Stimulated activated CD8-positive, alpha-beta memory T cell treated with anti-CD3 and anti-CD28 coated beads, Interleukin-2, amount 100 ng/mL, for 48 hours (primary cell): Measurements from ENCODE around the gene UGCG.
"Not testable (repeated sequence)": the region's sequence is repeated elsewhere in the genome, so short reads cannot be mapped to it uniquely, and the experiment has no call there.

ENCODE experiments used
- DNase-seq, 2 donors: peaks; one replicate each; pipeline ENCODE4 v3.0.0-alpha.2; 2020; ENCODE audit warnings: low read depth in 2 of 2

UGCG gene

DNA sequence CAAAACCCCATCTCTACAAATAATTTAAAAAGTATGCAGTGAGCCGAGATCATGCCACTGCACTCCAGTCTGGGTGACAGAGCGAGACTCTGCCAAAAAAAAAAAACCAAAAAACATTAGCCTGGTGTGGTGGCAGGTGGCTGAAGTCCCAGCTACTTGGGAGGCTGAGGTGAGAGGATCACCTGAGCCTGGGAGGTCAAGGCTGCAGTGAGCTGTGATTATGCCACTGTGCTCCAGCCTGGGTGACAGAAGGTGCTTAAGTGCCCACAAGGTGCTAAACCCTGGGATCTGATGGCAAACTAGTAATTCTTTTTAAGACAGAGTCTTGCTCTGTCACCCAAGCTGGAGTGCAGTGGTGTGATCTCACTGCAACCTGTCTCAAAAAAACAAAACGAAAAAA is 5.7 kb upstream of the UGCG start:
- DNase-seq = not testable (repeated sequence)

DNA sequence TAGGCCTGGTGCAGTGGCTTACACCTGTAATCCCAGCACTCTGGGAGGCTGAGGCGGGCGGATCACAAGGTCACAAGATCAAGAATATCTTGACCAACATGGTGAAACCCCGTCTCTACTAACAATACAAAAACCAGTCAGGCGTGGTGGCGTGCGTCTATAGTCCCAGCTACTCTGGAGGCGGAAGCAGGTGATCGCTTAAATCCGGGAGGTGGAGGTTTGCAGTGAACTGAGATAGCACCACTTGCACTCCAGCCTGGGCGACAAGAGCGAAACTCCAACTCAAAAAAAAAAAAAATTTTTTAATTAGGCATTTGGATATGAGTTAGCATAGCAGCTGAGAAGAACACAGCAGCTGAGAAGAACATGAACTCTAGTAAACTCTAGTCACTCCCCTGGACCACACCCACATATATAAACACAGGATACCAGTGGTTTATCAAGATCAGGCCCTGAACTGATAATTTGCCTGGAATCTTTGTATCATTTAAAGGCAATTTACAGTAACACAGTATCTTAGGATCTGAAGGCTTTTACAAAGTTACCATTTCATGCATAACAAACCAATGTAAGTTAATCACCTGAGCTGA is 4.6 kb upstream of the UGCG start:
- DNase-seq = no peak

DNA sequence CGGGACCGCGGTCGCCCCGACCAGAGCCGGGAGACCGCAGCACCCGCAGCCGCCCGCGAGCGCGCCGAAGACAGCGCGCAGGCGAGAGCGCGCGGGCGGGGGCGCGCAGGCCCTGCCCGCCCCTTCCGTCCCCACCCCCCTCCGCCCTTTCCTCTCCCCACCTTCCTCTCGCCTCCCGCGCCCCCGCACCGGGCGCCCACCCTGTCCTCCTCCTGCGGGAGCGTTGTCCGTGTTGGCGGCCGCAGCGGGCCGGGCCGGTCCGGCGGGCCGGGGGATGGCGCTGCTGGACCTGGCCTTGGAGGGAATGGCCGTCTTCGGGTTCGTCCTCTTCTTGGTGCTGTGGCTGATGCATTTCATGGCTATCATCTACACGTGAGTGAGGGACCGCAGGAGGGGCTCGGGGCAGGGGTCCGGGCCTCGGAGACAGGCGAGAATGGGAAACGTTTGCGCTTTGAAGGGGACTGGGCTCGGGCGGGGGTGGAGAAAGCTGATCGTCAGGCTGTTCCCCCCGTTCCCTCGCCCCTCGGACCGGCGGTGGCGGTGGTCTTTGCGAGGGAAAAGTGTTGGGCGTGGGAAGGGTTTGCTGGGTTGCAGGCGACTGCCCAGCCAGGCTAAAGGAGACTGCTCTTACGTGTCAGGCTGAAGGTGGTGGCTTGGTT is 457 bp downstream of the UGCG start:
- peak in 1 of 2 donors; percentile 8 for DNase-seq

DNA sequence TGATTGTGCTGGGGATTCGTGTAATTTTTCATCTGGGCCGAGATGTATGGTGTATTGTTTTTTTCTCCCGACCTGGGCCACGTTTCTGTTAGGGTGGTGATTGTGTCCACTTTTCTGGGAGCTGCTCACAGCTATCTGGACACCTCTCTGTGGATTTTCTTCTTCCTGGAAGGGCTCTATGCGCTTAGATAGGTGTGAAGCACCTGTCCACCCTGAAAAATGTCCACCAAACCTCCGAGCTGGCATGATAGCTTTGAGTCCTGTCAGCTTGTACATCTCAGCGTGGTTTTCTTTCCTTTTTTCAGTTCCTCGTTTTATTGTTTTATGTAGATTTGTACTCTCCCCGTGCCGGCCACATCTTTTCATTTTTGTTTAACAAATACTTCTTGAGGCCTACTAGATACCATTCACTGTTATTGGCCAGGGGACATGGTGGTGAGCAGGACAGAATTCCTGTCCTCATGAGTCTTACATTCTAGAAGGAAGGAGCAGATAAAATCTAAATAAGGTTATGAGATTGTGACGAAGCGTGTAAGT is 1.1 kb downstream of the UGCG start:
- DNase-seq = no peak

DNA sequence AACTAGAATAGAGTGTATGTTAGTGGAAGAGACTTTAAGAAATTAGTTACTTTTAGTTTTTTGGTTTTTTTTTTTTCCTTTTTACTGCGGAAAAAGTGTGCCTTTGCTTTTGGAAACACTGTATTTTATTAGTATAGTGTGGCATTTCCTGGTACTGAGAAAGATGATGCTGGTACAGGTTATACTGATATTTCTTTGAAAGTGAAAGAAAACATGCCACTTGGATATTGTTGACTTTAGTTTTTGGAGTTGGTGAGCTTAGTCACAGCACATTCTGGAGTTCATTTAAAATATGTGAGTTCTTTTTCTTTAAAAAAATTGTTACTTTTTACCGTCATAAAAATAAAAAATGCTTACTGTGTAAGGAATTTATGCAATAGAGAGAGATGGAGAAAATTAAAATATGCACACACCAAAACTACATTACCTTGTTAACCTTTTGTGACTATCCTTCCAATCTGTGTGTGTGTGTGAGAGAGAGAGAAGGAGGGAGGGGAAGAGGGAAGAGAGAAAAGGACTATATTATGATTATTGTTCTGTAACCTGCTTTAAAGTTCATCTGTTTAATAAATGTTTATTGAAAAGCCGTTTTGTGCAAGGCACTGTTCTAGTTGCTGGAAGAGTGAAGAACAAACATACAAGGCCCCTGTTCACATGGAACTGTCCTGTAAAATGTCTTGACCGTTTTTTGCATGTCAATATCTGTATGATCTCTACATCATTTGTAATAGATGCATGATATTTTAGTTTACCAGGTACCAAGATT is 1.9 kb downstream of the UGCG start:
- DNase-seq = no peak

DNA sequence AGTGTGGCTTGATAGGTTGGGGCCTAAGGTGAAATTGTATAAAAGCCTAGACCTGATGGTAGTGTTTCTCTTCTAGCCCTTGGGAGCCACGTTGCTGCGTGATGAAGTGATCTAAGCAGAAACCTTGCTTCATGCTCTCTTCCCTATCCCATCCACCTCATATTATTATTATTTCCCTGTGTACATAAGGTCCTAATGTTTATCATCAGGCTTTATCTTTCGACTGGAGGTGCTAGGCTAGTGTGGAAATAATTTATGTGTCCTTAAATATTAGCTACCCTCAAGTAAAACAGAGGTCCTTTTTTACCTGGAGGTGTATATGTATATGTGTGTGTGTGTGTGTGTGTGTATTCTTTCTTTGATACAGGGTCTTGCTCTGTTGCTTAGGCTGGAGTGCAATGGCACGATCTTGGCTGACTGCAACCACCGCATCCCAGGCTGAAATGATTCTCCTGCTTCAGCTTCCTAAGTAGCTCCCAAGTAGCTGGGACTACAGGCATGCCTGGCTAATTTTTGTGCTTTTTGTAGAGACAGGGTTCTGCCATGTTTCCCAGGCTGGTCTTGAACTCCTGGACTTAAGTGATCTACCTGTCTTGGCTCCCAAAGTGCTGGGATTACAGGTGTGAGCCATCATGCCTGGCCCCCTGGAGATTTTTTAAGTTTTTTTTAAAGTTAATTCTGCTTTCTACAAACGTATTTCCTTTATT is 3.7 kb downstream of the UGCG start:
- DNase-seq = no peak

DNA sequence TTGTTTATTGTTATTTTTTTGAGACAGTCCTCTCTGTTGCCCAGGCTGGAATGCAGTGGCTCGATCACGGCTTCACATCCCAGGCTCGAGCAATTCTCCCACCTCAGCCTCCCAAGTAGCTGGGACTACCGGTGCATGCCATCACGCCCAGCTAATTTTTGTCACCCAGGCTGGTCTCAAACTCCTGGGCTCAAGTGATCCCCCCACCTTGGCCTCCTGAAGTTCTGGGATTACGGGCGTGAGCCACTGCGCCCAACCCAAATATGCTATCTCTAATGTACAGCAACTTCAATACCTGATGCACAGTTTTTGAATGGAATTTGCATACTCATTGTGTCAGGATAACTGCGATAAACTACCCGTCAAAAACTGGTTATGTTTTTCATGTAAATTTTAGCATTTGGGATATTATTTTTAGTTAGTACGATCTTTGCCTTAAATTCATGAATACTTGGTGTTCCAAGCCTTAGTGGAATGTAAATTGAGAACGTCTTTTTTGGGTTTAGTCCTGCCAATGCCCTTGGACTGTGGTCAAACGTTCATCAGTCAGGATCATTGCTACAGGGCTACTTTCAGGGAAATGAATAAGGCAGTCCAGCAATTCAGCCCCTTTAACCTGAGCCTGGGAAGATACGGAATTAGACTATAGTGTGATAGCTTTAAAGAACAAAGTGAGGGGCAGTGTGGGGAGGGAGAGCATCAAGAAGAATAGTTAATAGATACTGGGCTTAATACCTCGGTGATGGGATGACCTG is 4.4 kb downstream of the UGCG start:
- DNase-seq = no peak

DNA sequence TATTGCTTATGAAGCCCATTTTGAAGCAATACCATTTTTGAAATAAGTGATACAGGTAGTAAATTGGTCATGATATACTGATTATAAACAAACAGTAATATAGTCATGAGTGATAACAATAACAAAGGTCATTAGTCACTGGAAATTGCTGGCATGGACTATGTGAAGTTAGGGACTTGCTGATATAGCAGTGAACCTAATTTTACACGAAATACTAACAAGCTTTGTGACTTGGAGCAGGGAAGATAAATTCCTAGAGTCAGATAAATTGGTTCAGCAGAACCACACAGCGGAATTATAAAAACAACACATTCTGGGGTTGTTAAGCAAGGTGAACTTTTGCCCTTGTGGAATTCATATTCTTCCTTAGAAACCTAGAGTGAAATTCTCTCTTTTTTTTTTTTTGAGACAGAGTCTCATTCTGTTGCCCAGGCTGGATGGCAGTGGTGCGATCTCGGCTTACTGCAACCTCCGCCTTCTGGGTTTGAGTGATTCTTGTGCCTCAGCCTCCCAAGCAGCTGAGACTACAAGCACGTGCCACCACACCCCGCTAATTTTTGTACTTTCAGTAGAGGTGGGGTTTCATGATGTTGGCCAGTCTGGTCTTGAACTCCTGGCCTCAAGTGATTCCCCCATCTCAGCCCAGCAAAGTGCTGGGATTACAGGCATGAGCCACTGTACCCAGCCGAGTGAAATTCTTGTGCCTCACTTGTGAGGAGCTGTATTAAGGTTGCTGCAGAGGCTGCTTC is 6.0 kb downstream of the UGCG start:
- no peak for DNase-seq

DNA sequence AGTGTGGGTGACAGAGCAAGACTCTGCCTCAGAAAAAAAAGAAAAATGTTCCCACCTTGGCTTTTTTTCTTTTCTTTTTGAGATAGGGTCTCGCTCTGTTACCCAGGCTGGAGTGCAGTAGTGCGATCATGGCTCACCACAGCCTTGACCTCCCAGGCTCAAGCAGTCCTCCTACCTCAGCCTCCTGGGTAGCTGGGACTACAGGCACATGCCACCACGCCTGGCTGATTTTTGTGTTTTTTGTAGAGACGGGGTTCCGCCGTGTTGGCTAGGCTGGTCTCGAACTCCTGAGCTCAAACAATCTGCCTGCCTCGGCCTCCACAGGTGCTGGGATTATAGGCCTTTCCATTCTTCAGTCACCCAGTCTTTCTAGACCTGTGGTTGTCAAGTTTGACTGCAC is 6.9 kb downstream of the UGCG start:
- DNase-seq = not testable (repeated sequence)

DNA sequence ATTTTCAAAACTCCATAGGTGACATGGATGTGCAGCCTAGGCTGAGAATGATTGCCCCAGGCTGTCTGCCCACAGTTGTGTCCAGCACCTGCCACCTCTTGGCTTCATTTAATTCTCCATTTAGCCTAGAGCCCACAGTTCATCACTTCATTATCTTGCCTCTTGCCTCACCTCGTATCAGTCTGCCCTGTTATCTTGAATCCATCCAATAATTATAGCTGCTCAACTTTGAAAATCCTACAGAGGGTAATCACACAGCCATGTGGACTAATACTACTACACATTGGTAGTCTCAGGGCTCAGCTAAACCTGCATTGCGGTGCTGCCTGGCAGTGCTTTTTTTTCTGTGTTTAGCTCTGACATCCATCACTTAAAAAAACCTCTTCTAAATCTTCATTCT is 7.4 kb downstream of the UGCG start:
- no peak for DNase-seq

DNA sequence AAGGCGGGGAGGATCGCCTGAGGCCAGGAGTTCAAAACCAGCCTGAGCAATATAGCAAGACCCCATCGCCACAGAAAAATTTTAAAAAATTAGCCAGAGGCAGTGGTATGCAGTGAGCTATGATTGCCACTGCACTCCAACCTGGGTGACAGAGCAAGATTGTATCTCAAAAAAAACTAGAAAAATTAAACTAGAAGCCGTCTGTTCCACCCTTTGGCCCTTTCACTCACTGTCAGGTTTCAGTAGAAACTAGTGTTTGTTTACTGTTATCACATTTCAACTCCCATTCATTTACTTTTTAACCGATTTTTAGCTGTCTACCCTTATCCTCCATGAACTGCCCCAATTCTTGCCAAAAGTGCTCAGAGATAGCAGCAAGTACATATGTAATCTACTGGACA is 8.3 kb downstream of the UGCG start:
- DNase-seq = no peak

DNA sequence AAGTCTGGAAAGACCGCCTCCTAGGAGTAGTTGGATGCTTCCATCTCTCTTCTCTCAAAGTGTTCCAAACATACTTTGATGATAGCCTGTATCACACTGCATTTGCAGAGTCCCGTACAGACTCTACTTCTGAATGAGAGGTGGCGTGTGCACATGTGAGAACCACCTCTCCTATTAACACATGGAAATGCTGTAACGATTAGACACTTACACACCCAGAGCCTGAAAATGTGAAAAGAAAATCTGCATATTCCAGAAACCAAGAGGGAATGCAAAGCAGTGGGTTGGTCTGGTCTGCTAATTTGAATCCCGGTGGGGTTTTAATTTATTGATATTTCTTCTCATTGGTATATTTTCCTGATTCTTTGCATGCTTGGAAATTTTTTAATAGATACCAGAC is 10.5 kb downstream of the UGCG start:
- no peak for DNase-seq

DNA sequence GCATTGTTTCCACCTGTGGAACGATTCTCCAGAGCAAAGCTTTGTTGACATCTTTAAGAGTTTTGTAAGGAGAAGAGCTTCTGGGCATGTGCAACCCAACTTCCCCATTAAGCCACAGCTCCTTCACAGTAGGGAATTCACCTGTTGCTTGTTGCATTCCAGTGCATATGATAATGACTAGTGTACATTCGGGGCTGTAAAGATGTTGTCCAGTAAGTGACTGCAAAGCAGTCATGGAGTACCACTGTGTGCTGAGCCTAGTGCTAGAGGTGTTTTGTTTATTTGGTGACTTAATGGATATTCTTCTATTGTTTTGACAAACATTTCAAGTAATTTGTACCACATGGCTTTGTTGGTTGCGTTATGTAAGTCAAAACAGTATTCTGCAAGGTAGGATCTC is 12.8 kb downstream of the UGCG start:
- no peak for DNase-seq

DNA sequence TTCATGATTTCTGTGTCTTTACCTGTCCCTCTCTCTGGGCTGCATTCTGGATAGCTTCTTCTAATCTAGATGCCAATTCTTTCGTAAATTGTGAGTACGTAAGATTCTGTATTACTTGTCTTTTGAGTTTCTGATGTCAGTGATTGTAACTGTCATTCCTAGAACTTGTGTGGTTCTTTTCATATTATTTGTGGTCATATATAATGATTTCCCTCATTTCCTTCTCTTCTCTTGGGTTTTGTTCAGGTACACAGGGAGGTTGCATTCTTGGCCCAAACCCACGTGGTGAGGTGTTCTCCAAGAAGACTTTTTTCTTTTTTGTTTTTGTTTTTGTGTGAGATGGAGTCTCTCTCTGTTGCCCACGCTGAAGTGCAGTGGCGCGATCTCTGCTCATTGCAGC is 13.8 kb downstream of the UGCG start:
- no peak for DNase-seq

DNA sequence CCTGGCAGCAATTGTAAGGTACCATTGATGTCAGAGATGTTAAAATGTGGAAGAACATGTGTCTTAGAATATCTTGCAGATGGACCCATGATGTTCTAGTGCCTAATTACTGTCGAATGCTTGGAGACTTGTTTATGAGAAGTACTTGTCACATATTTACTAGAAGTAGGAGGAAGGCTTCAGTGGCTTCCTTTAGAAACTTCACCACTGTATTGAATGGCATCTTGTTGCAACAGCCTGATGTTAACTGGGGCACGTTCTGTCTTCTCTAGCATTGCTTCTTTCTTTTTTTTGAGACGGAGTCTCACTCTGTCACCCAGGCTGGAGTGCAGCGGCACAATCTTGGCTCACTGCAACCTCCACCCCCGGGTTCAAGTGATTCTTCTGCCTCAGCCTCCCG is 16.5 kb downstream of the UGCG start:
- no peak for DNase-seq

DNA sequence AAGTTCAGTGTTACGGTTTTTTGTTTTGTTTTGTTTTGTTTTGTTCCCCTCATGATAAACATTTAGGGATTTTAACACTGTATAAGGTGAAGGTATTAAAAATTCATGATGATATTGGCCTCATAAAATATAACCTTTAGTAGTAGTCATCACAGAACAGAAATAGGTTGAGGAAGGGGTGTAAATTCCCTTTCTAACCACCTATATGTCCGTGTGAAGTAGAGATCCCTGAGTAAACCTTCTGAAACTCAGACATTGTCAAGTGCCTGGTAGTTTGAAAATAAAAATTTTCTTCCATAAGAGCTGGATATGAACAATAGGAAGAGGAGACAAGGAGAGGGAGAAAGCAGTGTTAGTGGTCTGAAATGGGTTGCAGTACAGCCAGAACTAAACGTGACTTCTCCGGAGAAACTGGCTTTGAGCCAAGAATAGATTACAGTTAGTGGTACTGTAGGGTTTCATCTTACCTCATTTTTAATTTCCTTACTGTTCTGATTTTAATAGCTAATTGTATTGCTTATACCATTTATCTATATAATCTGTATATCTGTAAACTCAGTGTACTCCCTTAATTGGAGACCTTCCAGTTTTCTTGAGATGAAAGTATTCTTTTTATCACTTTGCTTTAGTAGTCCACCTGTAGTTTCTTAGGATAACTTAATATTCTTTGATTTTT is 18.3 kb downstream of the UGCG start:
- DNase-seq = no peak

DNA sequence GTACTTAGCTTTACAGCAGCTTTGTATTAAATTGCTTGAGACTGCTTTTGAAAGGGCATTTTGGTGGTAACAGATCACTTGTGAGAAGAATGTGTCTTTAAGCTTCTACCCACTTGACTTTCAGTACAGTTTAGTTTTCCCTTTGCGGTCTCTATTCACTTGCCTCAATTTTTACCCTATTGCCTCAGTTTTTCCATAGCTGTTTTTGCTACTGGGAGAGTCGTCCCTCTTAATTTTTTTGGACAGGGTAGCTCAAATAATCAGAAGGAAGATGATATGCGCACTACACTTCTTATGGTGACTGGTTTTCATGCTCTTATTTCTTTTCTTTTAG is 18.8 kb downstream of the UGCG start:
- no peak for DNase-seq

DNA sequence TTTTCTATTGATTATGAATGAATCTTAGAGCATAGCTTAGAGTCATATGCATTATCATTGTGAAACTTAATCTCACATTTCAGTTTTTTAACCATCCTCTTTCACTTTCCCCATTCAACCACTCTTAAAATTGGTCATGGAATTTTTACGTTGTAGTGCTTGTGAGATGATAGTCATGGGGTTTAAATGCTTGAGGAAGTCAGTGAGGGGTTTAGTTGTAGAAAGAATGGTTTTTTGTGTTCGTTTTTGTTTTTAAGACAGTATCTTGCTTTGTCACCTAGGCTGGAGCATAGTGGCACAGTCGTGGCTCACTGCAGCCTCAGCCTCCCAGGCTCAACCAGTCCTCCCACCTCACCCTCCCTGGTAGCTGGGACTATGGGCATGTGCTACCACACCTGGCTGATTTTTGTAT is 19.6 kb downstream of the UGCG start:
- DNase-seq = peak in 1 of 2 donors; percentile 16

DNA sequence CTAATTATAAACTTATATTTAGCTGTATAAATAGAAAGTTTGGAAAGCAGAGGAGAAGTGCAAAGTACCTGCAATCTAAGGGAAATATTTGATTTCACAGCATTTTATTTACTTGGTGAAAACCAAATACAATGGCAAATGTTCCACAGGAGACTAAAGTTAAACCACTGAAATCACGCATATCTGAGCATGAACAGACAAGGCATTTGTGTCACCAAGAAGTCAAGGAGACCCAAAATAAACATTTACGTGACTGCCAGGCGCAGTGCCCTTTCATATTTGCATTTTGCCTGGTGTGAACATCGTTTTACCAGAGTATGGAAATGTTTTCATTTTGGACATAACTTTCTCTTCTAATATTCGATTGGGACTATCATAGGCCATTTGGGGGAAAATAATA is 20.6 kb downstream of the UGCG start:
- no peak for DNase-seq

DNA sequence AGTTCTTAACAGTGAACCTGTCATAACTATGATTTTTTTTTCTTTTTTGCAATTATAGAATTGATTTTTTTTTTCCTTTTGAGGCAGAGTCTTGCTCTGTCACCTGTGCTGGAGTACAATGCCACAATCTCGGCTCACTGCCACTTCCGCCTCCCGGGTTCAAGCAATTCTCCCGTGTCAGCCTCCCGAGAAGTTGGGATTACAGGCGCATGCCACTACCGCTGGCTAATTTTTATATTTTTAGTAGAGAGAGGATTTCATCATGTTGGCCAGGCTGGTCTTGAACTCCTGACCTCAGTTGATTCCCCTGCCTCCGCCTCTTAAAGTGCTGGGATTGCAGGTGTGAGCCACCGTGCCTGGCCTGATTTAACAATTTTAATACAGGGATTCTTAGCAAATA is 21.4 kb downstream of the UGCG start:
- DNase-seq = no peak
